K562 (cell line): ENCODE measurements around the gene CBFA2T3. TPM values are rescaled to one million over a fixed set of nuclear protein-coding genes. Genes with fewer than 3 reads are reported as not detected.

Experiments used
- AFF1 ChIP-seq, 2 experiments: fragments of 450-650 bp; IDR thresholded peaks; 2 replicates each; pipeline ENCODE4 v1.6.1; 2018; ENCODE audit warnings: mild to moderate bottlenecking in 2 of 2, low read depth in 1 of 2; ENCODE audit not compliant: partially characterized antibody in 2 of 2
- BACH1 ChIP-seq: fragments of 200-800 bp; sonication (Bioruptor generic); IDR thresholded peaks from 2 replicates; pipeline ENCODE4 v1.6.1; 2016; ENCODE audit warnings: missing genetic modification characterization, missing compliant biosample characterization
- DMBX1 ChIP-seq: fragments of 250-450 bp; sonication (Bioruptor Pico); IDR thresholded peaks from 2 replicates; pipeline ENCODE4 v1.8.0; 2022; ENCODE audit warnings: inconsistent platforms, mild to moderate bottlenecking, moderate library complexity, borderline replicate concordance
- E2F6 ChIP-seq, 2 experiments: IDR thresholded peaks; 2 replicates each; pipeline ENCODE4 v1.6.1; 2011; ENCODE audit warnings: borderline replicate concordance in 1 of 2, control low read depth in 1 of 2, low read depth in 1 of 2, low read length in 1 of 2, mild to moderate bottlenecking in 1 of 2, mixed read lengths in 1 of 2, moderate library complexity in 1 of 2; ENCODE audit not compliant: insufficient read depth in 1 of 2, insufficient read length in 1 of 2, poor library complexity in 1 of 2, severe bottlenecking in 1 of 2; ENCODE audit errors: extremely low read depth in 1 of 2
- GATA2 ChIP-seq: sonication (generic); formaldehyde crosslinking; IDR thresholded peaks from 2 replicates; pipeline ENCODE4 v1.4.0; 2020; ENCODE audit warnings: mild to moderate bottlenecking, missing genetic modification reagents
- HBP1 ChIP-seq: fragments of 450-650 bp; formaldehyde crosslinking; IDR thresholded peaks from 2 replicates; pipeline ENCODE4 v1.4.0; 2022; ENCODE audit warnings: missing genetic modification characterization
- HCFC1 ChIP-seq: IDR thresholded peaks from 2 replicates; pipeline ENCODE4 v1.6.1; 2012; ENCODE audit warnings: low read depth, low read length, improper control_type of control experiment
- HDAC2 ChIP-seq: fragments of 450-650 bp; IDR thresholded peaks from 2 replicates; pipeline ENCODE4 v1.6.1; 2016; ENCODE audit warnings: mild to moderate bottlenecking
- IRF1 ChIP-seq: sonication (generic); formaldehyde crosslinking; IDR thresholded peaks from 2 replicates; pipeline ENCODE4 v1.8.0; 2022; ENCODE audit warnings: missing genetic modification reagents, mild to moderate bottlenecking, borderline replicate concordance
- MNT ChIP-seq, 2 experiments: fragments of 450-650 bp; conservative IDR thresholded peaks; 2 replicates each; pipeline ENCODE4 v1.6.1; 2017; ENCODE audit warnings: mild to moderate bottlenecking in 2 of 2, moderate library complexity in 2 of 2
- NCOR1 ChIP-seq: fragments of 450-650 bp; IDR thresholded peaks from 2 replicates; pipeline ENCODE4 v1.6.1; 2016; ENCODE audit warnings: mild to moderate bottlenecking, moderate library complexity
- SMARCA5 ChIP-seq: fragments of 450-650 bp; IDR thresholded peaks from 2 replicates; pipeline ENCODE4 v1.6.1; 2016
- TCF3 ChIP-seq: sonication (generic); formaldehyde crosslinking; IDR thresholded peaks from 2 replicates; pipeline ENCODE4 v1.4.0; 2020; ENCODE audit warnings: mild to moderate bottlenecking, missing genetic modification reagents
- TEAD4 ChIP-seq, 2 experiments: sonication (generic) in 1 of 2; formaldehyde crosslinking in 1 of 2; IDR thresholded peaks; 2 replicates each; pipeline versions ENCODE4 v1.6.1 to v1.8.0; 2012 to 2022; ENCODE audit warnings: borderline replicate concordance in 1 of 2, inconsistent platforms in 1 of 2, low read length in 1 of 2, mild to moderate bottlenecking in 1 of 2, missing genetic modification reagents in 1 of 2
- ZFX ChIP-seq: sonication (generic); formaldehyde crosslinking; IDR thresholded peaks from 2 replicates; pipeline ENCODE4 v1.8.0; 2022; ENCODE audit warnings: mild to moderate bottlenecking, missing genetic modification reagents, moderate library complexity
- ZNF583 ChIP-seq: fragments of 250-450 bp; sonication (Bioruptor Pico); IDR thresholded peaks from 2 replicates; pipeline ENCODE4 v1.4.0; 2020
- polyA plus RNA-seq, 8 experiments: library from polyadenylated mRNA; depleted of rRNA in 4 of 8; stranded (reverse) in 5 of 8; unstranded in 3 of 8; fragments of >200 nt; fragmentation: Nextera tagmentation in 2 of 8; fragmentation: Illumina TruSeq in 1 of 8; extraction: Ambion mirVana in 2 of 8; extraction: Trizol in 1 of 8; gene quantifications; 2 replicates each; pipeline versions ENCODE4 v1.2.1 to v1.2.3, GENCODE V29; 2011 to 2014; ENCODE audit warnings: inconsistent platforms in 1 of 8, missing spikeins in 1 of 8
- total RNA-seq, 7 experiments: library from RNA; depleted of rRNA in 6 of 7; stranded (reverse); fragments of >200 nt in 6 of 7; fragmentation: Illumina TruSeq in 2 of 7; extraction: Trizol in 2 of 7; gene quantifications; 2 replicates each; pipeline versions ENCODE4 v1.2.1 to v1.2.3, GENCODE V29; 2011 to 2021; ENCODE audit warnings: low replicate concordance in 1 of 7

Gene CBFA2T3
- total and polyA plus RNA-seq, 9 of the 15 experiments (the other 6 are each of a cell fraction or from before 2014, with no cell fraction given) = 2.3 to 145 (median 6.7) TPM

- TF ChIP-seq IRF1 (CRISPR knock-in tag) = no peak
- TF ChIP-seq E2F6 (IDR thresholded peaks at IDR 0.05; ENCODE audit: borderline replicate concordance in 1 of 2, extremely low read depth in 1 of 2, insufficient read depth in 1 of 2, insufficient read length in 1 of 2, low read depth in 1 of 2, low read length in 1 of 2, poor library complexity in 1 of 2, severe bottlenecking in 1 of 2) = peak in 1 of 2 experiments; percentile 64
- TF ChIP-seq SMARCA5 = 0 out of 2 replicates have a peak, but pooled peaks have one; percentile 14
- TF ChIP-seq TCF3 (CRISPR knock-in tag) = peak; percentile 99
- TF ChIP-seq HCFC1 = peak; percentile 10; the same call in 1 of the 2 replicates
- peak; percentile 89; the same call in 1 of the 2 replicates for TF ChIP-seq HBP1 (CRISPR knock-in tag)
- peak; percentile 98 for TF ChIP-seq TEAD4 (IDR thresholded peaks at IDR 0.05; ENCODE audit: low read length)
- TF ChIP-seq TEAD4 (CRISPR knock-in tag; IDR thresholded peaks at IDR 0.05; ENCODE audit: borderline replicate concordance) = no peak
- TF ChIP-seq ZNF583 (CRISPR knock-in tag) = peak; percentile 86
- peak; percentile 69 for TF ChIP-seq HDAC2
- peak; percentile 99 for TF ChIP-seq GATA2 (CRISPR knock-in tag)
- peak; percentile 54 for TF ChIP-seq ZFX (CRISPR knock-in tag)
- peak; percentile 94; the same call in 1 of the 2 replicates for TF ChIP-seq DMBX1 (CRISPR knock-in tag)
- TF ChIP-seq NCOR1 = peak; percentile 100
- peak in 1 of 2 experiments; percentile 74 for TF ChIP-seq AFF1 (IDR thresholded peaks at IDR 0.05; ENCODE audit: low read depth in 1 of 2, partially characterized antibody in 2 of 2)
- TF ChIP-seq BACH1 = 0 out of 2 replicates have a peak, but pooled peaks have one; percentile 20
- peak in 1 of 2 experiments; percentile 48; a peak in 2 of 4 replicates for TF ChIP-seq MNT (conservative IDR thresholded peaks at IDR 0.05)
These were observed 15.6 kb upstream of the CBFA2T3 start (continued) for GRCh38 chr16:88992351-88993165.
